PC-9 (cell line): ENCODE data around the gene UBASH3A. TPM values are rescaled to one million over a fixed set of nuclear protein-coding genes. Genes with fewer than 3 reads are reported as not detected.

Experiments used
- BruUV-seq: library from RNA; stranded (reverse); fragments of 400-500 nt; replicated peaks from 2 replicates; lab custom pipeline; 2021; lab: Mats Ljungman, UMichigan
- CTCF ChIA-PET: fragments of 300-600 bp; sonication (Branson Sonifier 250); formaldehyde crosslinking; loops from one replicate; lab custom pipeline; 2022; ENCODE audit warnings: antibody characterized with exemption; lab: Charles Lee
- POLR2A ChIA-PET: fragments of 300-600 bp; sonication (Branson Sonifier 250); formaldehyde crosslinking; loops from one replicate; lab custom pipeline; 2022; ENCODE audit warnings: antibody characterized with exemption; ENCODE audit not compliant: unreplicated experiment; lab: Charles Lee
- DNase-seq, 2 experiments: peaks; one replicate each; pipeline versions ENCODE4 v3.0.0 to v3.0.0-alpha.2; 2015 to 2022; ENCODE audit warnings: mixed read lengths in 1 of 2
- H2AFZ ChIP-seq: fragments of 200-600 bp; sonication (generic); 2 replicates; pipeline ENCODE4 v1.8.1; 2017; ENCODE audit warnings: antibody characterized with exemption
- H3F3A ChIP-seq: fragments of 200-600 bp; sonication (generic); 2 replicates; pipeline ENCODE4 v1.8.1; 2017; ENCODE audit warnings: antibody characterized with exemption, mild to moderate bottlenecking, low read depth; ENCODE audit not compliant: insufficient read depth
- H3K27ac ChIP-seq: fragments of 200-600 bp; sonication (generic); 2 replicates; pipeline ENCODE4 v1.6.1; 2016; ENCODE audit warnings: mixed run types
- H3K27me3 ChIP-seq: fragments of 200-600 bp; sonication (generic); 2 replicates; pipeline ENCODE4 v1.6.1; 2016; ENCODE audit warnings: low read depth, mixed run types; ENCODE audit not compliant: insufficient read depth
- H3K36me3 ChIP-seq: fragments of 200-600 bp; sonication (generic); 2 replicates; pipeline ENCODE4 v1.6.1; 2016; ENCODE audit warnings: low read depth, mixed run types
- H3K4me1 ChIP-seq: fragments of 200-600 bp; sonication (generic); replicated peaks from 2 replicates; pipeline ENCODE4 v1.6.1; 2016; ENCODE audit warnings: mixed run types; ENCODE audit not compliant: insufficient read depth
- H3K4me2 ChIP-seq: fragments of 200-600 bp; sonication (generic); 2 replicates; pipeline ENCODE4 v1.6.1; 2017; ENCODE audit warnings: mixed run types
- H3K4me3 ChIP-seq: fragments of 200-600 bp; sonication (generic); 2 replicates; pipeline ENCODE4 v1.6.1; 2016; ENCODE audit warnings: mixed run types
- H3K79me2 ChIP-seq: fragments of 200-600 bp; sonication (generic); 2 replicates; pipeline ENCODE4 v1.6.1; 2017; ENCODE audit warnings: low read depth, mixed run types
- H3K9me2 ChIP-seq: fragments of 200-600 bp; sonication (generic); 2 replicates; pipeline ENCODE4 v1.8.1; 2017; ENCODE audit warnings: mild to moderate bottlenecking; ENCODE audit not compliant: insufficient read depth
- H3K9me3 ChIP-seq: fragments of 200-600 bp; sonication (generic); 2 replicates; pipeline ENCODE4 v1.8.1; 2016; ENCODE audit warnings: low read depth; ENCODE audit not compliant: insufficient read depth
- H4K20me1 ChIP-seq: fragments of 200-600 bp; sonication (generic); 2 replicates; pipeline ENCODE4 v1.8.1; 2017; ENCODE audit not compliant: insufficient read depth
- CTCF ChIP-seq: fragments of 200-600 bp; sonication (generic); conservative IDR thresholded peaks from 2 replicates; pipeline ENCODE4 v1.6.1; 2017; ENCODE audit warnings: mixed run types, antibody characterized with exemption, mild to moderate bottlenecking, moderate library complexity
- EZH2 ChIP-seq: fragments of 200-600 bp; sonication (generic); IDR thresholded peaks from 2 replicates; pipeline ENCODE4 v1.8.0; 2017; ENCODE audit warnings: antibody characterized with exemption, low read depth
- intact Hi-C: fragments of 100-400 bp; cut with micrococcal nuclease; formaldehyde crosslinking; loops from one replicate; pipeline ENCODE4 v1.10.0; 2022; ENCODE audit not compliant: unreplicated experiment
- total RNA-seq: library from RNA; stranded (reverse); gene quantifications from 2 replicates; pipeline ENCODE4 v1.2.3, GENCODE V29; 2021

UBASH3A gene
- total RNA-seq, 1 experiment from 2014 or later, result not detected

- no peak overlapping the region for H3K27ac ChIP-seq
- H3K9me3 ChIP-seq, result no peaks in the 10 kb centered on the region
- TF ChIP-seq EZH2, result no peak
- no peak for TF ChIP-seq CTCF
- no peak overlapping the region for H3K4me3 ChIP-seq
- ChIA-PET POLR2A (no interaction called here), CTCF (no interaction called here)
- no peak overlapping the region for H3K4me2 ChIP-seq
- no peaks in the 10 kb centered on the region for H3K79me2 ChIP-seq
- H3K36me3 ChIP-seq, result no peaks in the 10 kb centered on the region
- BruUV-seq, result no TSS peak
- H3K9me2 ChIP-seq, result no peaks in the 10 kb centered on the region
- H2AFZ ChIP-seq, result no peak overlapping the region
- H3K4me1 ChIP-seq, result no peaks in the 10 kb centered on the region
- H4K20me1 ChIP-seq, result no peaks in the 10 kb centered on the region
- intact Hi-C loops, result no loop called here
- no peaks in the 10 kb centered on the region for H3K27me3 ChIP-seq
- H3F3A ChIP-seq, result no peaks in the 10 kb centered on the region
- DNase-seq, result no peak
Measured at GRCh38 chr21:42373908-42374455, 29.7 kb upstream of the UBASH3A start.

- Histone ChIP-seq H3F3A (no peaks in the 10 kb centered on the region), H2AFZ (no peak overlapping the region), H3K4me2 (no peak overlapping the region), H3K4me1 (no peaks in the 10 kb centered on the region), H3K27me3 (no peaks in the 10 kb centered on the region), H3K36me3 (no peaks in the 10 kb centered on the region), H3K9me3 (no peaks in the 10 kb centered on the region), H3K79me2 (no peaks in the 10 kb centered on the region), H4K20me1 (no peaks in the 10 kb centered on the region), H3K4me3 (no peak overlapping the region), H3K27ac (no peak overlapping the region), H3K9me2 (no peaks in the 10 kb centered on the region)
- no peak for DNase-seq
- ChIA-PET POLR2A (no interaction called here), CTCF (no interaction called here)
- TF ChIP-seq EZH2 (no peak), CTCF (no peak)
- intact Hi-C loops, result no loop called here
- no TSS peak for BruUV-seq
Measured at GRCh38 chr21:42374457-42374856, 29.2 kb upstream of the UBASH3A start.

GRCh38 chr21:42374864-42375499, 28.7 kb upstream of the UBASH3A start:
- POLR2A ChIA-PET, result no interaction called here
- no peaks in the 10 kb centered on the region for H3K9me2 ChIP-seq
- H3K36me3 ChIP-seq, result no peaks in the 10 kb centered on the region
- no peaks in the 10 kb centered on the region for H4K20me1 ChIP-seq
- no peak for DNase-seq
- H3K27ac ChIP-seq, result no peak overlapping the region
- H3F3A ChIP-seq, result no peaks in the 10 kb centered on the region
- intact Hi-C loops, result no loop called here
- no peak for TF ChIP-seq CTCF
- TF ChIP-seq EZH2, result no peak
- CTCF ChIA-PET, result no interaction called here
- BruUV-seq, result no TSS peak
- H3K9me3 ChIP-seq, result no peaks in the 10 kb centered on the region
- no peaks in the 10 kb centered on the region for H3K27me3 ChIP-seq
- no peaks in the 10 kb centered on the region for H3K79me2 ChIP-seq
- H2AFZ ChIP-seq, result no peak overlapping the region
- H3K4me2 ChIP-seq, result no peak overlapping the region
- no peak overlapping the region for H3K4me3 ChIP-seq
- no peaks in the 10 kb centered on the region for H3K4me1 ChIP-seq
